AG10803 (cell line): ENCODE measurements around the gene CSNK2A2.

ENCODE experiments used
- DNase-seq: peaks from one replicate; pipeline ENCODE4 v3.0.0; 2010; ENCODE audit warnings: low read depth
- H3K4me3 ChIP-seq: 2 replicates; pipeline ENCODE4 v1.5.1; 2011; ENCODE audit warnings: mild to moderate bottlenecking, low read length, control low read depth
- CTCF ChIP-seq: conservative IDR thresholded peaks from 2 replicates; pipeline ENCODE4 v1.5.1; 2011; ENCODE audit warnings: mild to moderate bottlenecking, low read length, control low read depth, inconsistent platforms

Gene CSNK2A2

GRCh38 chr16:58114827-58115825 lies 82.8 kb downstream of the CSNK2A2 start:
- H3K4me3 ChIP-seq = no peak overlapping the region
- peak; percentile 28 for DNase-seq
- no peak for TF ChIP-seq CTCF

- no peak overlapping the region for H3K4me3 ChIP-seq
- DNase-seq = no peak
- TF ChIP-seq CTCF = no peak
Measured at GRCh38 chr16:58111302-58111627, 86.6 kb downstream of the CSNK2A2 start.

DNA sequence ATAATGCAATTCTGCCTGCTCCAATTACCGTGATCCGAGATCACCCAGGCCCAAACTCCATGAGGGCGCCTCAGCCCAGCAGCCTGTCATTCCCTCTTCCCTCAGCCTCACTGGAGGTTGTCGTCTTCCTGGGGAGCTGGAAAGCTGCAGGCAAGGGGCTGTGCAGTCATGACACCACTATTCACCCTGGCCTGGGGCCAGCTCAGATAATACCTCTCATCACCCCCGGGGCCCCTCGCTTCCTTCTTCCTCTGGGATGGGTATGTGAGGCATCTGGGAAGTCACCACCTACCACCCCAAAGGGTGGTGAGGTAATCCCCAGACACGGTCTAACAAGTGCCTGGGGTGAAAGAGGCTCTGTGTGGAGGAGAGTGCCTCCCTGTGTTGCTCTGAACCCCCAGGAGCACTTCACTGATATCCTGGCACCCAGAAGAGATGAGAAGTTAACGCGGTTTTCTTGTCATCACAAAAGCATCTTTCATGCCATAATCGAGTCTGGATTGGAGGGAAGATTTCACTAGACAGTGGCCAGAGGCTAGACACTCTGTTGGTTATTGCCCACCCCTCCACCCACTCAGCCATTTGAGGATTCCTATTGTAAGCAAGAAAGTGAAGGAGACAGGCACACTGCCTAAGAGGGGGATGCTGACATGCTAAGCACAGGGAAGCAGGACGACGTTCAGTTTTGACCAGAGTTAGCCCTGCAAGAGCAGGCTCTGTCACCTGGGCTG lies 87.2 kb downstream of the CSNK2A2 start:
- peak; percentile 53 for DNase-seq
- TF ChIP-seq CTCF = no peak
- no peak overlapping the region for H3K4me3 ChIP-seq

DNA sequence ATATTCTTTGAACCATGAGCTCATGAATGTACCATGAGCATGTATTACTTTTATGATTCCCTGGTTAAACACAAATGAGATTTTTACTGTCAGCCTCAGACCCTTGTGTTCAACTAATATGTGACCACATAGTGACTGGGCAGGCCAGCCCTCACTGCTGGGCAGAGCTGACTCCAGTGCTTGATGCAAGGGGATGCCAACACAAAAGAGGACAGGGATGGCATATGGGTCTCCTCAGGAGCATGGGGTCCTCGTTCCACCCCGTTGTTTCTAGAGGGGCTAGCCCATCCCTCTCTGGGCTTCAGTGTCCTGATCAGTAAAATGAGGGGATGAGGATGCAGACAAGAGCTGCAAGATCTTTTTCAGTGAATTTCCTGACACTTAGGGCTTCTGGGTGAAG lies 88.0 kb downstream of the CSNK2A2 start:
- no peak for DNase-seq
- TF ChIP-seq CTCF = no peak
- no peak overlapping the region for H3K4me3 ChIP-seq

- no peak for DNase-seq
- no peak overlapping the region for H3K4me3 ChIP-seq
- no peak for TF ChIP-seq CTCF
Measured at GRCh38 chr16:58109330-58109729, 88.6 kb downstream of the CSNK2A2 start.
